ENCODE data around the gene HMGN4. TPM values are rescaled to one million over a fixed set of nuclear protein-coding genes. Genes with fewer than 3 reads are reported as not detected.

Gene HMGN4
- polyA plus RNA-seq, 1 donor from 2014 or later = 125 TPM

- H2AFZ ChIP-seq (ENCODE audit: low read depth, low read length) = no peak overlapping the region
- no peaks in the 10 kb centered on the region for H3K9me2 ChIP-seq (ENCODE audit: insufficient read depth, low read length)
- peaks cover 4% of the 10 kb centered on the region for H3F3A ChIP-seq (ENCODE audit: insufficient read depth, low read length, poor library complexity, severe bottlenecking)
- H3K4me3 ChIP-seq (ENCODE audit: low read length) = peak overlapping the region; percentile 49
- H3K9ac ChIP-seq (ENCODE audit: low read length) = no peak overlapping the region
- H3K9me3 ChIP-seq (ENCODE audit: low read length) = no peaks in the 10 kb centered on the region
- TF ChIP-seq EZH2 (IDR thresholded peaks at IDR 0.05; ENCODE audit: borderline replicate concordance, insufficient read depth, low read length, poor library complexity, severe bottlenecking) = no peak
- TF ChIP-seq MXI1 (conservative IDR thresholded peaks at IDR 0.05; ENCODE audit: poor library complexity, severe bottlenecking) = no peak
- no peak for TF ChIP-seq SMC3 (conservative IDR thresholded peaks at IDR 0.05; ENCODE audit: poor library complexity)
- no peak for TF ChIP-seq RAD21 (conservative IDR thresholded peaks at IDR 0.05)
- TF ChIP-seq REST (IDR thresholded peaks at IDR 0.05; ENCODE audit: borderline replicate concordance) = no peak
- no peak for TF ChIP-seq TAF1 (IDR thresholded peaks at IDR 0.05; ENCODE audit: low read depth)
- no peaks in the 10 kb centered on the region for H3K27me3 ChIP-seq (ENCODE audit: insufficient read depth, low read depth, low read length)
- H3K27ac ChIP-seq (ENCODE audit: low read length) = no peak overlapping the region
- H3K79me2 ChIP-seq (replicated peaks; ENCODE audit: insufficient read depth, low read length) = no peaks in the 10 kb centered on the region
- no peak overlapping the region for H3K4me2 ChIP-seq (ENCODE audit: low read length)
- no peaks in the 10 kb centered on the region for H4K20me1 ChIP-seq (ENCODE audit: insufficient read depth)
- H3K36me3 ChIP-seq (ENCODE audit: insufficient read depth, low read length) = peaks cover 5% of the 10 kb centered on the region
Observed at GRCh38 chr6:26550250-26550993, 12.3 kb downstream of the HMGN4 start.

- H3K4me2 ChIP-seq (ENCODE audit: low read length) = no peak overlapping the region
- no peaks in the 10 kb centered on the region for H3K9me3 ChIP-seq (ENCODE audit: low read length)
- peaks cover 4% of the 10 kb centered on the region for H3F3A ChIP-seq (ENCODE audit: insufficient read depth, low read length, poor library complexity, severe bottlenecking)
- no peaks in the 10 kb centered on the region for H3K36me3 ChIP-seq (ENCODE audit: insufficient read depth, low read length)
- H3K4me3 ChIP-seq (ENCODE audit: low read length) = peak overlapping the region; percentile 70
- no peak for TF ChIP-seq POLR2AphosphoS5 (IDR thresholded peaks at IDR 0.05)
- no peak for TF ChIP-seq CTCF (IDR thresholded peaks at IDR 0.05; ENCODE audit: poor library complexity, severe bottlenecking)
- TF ChIP-seq REST (IDR thresholded peaks at IDR 0.05; ENCODE audit: borderline replicate concordance) = no peak
- TF ChIP-seq RAD21 (conservative IDR thresholded peaks at IDR 0.05) = no peak
- no peak for TF ChIP-seq EP300 (conservative IDR thresholded peaks at IDR 0.05; ENCODE audit: poor library complexity, severe bottlenecking)
- TF ChIP-seq MXI1 (conservative IDR thresholded peaks at IDR 0.05; ENCODE audit: poor library complexity, severe bottlenecking) = no peak
- no peak for TF ChIP-seq TAF1 (IDR thresholded peaks at IDR 0.05; ENCODE audit: low read depth)
- no peak for TF ChIP-seq EZH2 (IDR thresholded peaks at IDR 0.05; ENCODE audit: borderline replicate concordance, insufficient read depth, low read length, poor library complexity, severe bottlenecking)
- no peak for TF ChIP-seq SMC3 (conservative IDR thresholded peaks at IDR 0.05; ENCODE audit: poor library complexity)
- H3K27me3 ChIP-seq (ENCODE audit: insufficient read depth, low read depth, low read length) = no peaks in the 10 kb centered on the region
- no peaks in the 10 kb centered on the region for H3K79me2 ChIP-seq (replicated peaks; ENCODE audit: insufficient read depth, low read length)
- H4K20me1 ChIP-seq (ENCODE audit: insufficient read depth) = no peaks in the 10 kb centered on the region
- H3K27ac ChIP-seq (ENCODE audit: low read length) = no peak overlapping the region
- H3K9me2 ChIP-seq (ENCODE audit: insufficient read depth, low read length) = no peaks in the 10 kb centered on the region
- H2AFZ ChIP-seq (ENCODE audit: low read depth, low read length) = no peak overlapping the region
- no peak overlapping the region for H3K9ac ChIP-seq (ENCODE audit: low read length)
Observed at GRCh38 chr6:26552205-26552604, 14.0 kb downstream of the HMGN4 start.

Data from neural cell (in vitro differentiated cells).